Right hindlimb (tissue), 1 donor: ENCODE measurements around the gene AK4.
"Not testable (repeated sequence)": the region's sequence is repeated elsewhere in the genome, so short reads cannot be mapped to it uniquely, and the experiment has no call there.

ENCODE experiments used
- DNase-seq: peaks from one replicate; pipeline ENCODE4 v3.0.0-alpha.2; 2018

Gene AK4

DNA sequence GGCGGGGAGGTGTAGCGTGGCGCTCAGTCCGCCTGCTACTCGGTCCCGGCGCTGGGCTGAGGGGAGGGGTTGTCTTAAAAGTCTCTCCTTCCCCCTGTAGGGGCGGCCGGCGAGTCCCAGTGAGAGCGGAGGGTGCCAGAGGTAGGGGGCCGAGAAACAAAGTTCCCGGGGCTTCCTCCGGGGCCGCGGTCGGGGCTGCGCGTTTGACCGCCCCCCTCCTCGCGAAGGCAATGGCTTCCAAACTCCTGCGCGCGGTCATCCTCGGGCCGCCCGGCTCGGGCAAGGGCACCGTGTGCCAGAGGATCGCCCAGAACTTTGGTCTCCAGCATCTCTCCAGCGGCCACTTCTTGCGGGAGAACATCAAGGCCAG, at the start of gene AK4:
AK4 (plus strand) TSS at position 26 of the 370 bp plus-strand sequence; CDS start at position 231, 205 bp downstream.
- DNase-seq = not testable (repeated sequence)

DNA sequence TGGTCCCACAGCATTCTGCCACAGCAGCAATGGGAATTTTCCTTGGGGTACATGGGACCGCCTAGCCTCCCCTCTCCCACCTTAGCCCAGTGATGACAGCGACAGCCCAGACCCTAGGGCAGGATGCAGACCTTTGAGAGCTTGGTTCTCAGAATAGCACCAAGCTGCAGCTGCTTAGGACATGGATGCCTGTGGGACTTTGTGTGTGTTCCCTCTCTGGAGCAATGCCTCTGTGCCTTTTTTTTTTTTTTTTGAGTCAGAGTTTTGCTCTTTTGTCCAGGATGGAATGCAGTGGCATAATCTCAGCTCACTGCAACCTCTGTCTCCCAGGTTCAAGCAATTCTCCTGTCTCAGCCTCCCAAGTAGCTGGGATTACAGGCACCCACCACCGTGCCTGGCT, 44.2 kb upstream of the AK4 start:
- DNase-seq = no peak

DNA sequence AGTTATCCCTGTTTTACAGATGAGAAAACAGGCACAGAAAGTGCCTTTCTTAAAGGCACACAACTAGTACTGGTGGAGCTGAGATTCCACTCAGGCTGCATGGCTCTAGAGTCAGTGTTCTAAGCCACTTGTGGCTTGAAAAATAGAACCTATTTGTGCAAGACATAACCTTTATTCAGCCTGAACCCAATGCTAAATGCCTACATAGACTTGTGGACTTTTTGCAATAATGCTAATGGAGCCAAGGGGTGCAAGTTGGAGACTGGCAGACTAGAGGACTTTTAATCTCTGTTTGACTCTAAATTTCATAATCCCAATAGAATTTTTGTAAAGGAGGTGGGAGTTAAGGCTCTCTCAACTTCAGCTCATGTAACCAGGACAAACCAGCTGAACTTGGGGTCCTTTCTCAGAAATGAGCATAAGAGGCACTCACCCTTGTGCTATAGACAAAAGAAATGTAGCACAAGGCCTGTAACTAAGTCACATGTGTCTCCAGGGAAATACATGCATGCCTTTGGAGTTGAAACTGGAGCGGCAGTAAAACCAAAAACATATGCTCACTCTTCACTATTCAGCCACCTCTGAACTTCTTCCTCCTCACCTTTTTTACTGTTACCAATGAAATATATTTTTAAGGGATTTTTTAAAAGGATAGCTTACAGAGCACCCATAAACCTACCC, 43.0 kb upstream of the AK4 start:
- DNase-seq = no peak

DNA sequence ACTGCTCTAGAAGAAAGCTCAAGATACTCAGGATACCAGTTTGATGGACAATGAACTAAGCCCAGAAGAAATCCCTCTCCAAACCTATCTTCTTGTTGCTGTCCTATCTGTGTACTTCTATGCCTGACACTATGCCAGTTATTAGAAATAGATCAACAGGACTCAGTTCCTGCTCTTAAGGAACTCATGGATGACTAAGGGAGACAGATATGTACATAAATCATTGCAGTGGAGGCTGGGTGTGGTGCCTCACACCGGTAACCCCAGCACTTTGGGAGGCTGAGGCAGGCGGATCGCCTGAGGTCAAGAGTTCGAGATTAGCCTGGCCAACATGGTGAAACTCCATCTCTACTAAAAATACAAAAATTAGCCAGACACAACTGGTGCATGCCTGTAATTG, 42.4 kb upstream of the AK4 start:
- DNase-seq = no peak

DNA sequence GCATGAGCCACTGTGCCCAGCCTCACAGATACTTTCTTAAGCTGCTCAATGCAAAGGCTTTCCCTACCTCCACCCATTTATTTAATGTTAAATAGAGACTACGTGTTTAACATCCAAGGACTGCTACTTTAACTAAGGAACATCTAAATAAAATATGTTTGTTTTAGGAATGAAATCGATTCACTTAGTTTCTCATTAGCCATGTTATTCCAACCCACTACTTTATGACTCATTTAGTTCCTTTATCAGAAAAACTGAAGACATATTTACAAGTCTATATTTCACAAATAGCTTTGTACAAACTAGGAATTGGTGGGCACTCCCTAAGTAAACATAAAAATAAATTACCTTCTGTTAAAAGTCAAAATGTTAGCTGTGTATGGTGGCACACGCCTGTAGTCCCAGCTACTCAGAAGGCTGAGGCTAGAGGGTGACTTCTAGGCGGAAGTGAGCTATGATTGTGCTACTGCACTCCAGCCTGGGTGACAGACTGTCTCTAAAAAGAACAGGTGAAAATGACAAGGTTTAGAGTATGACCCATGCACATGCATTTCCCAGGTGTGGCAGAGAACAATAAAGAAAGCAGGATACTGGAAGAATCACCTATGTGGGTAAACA, 39.9 kb upstream of the AK4 start:
- no peak for DNase-seq

DNA sequence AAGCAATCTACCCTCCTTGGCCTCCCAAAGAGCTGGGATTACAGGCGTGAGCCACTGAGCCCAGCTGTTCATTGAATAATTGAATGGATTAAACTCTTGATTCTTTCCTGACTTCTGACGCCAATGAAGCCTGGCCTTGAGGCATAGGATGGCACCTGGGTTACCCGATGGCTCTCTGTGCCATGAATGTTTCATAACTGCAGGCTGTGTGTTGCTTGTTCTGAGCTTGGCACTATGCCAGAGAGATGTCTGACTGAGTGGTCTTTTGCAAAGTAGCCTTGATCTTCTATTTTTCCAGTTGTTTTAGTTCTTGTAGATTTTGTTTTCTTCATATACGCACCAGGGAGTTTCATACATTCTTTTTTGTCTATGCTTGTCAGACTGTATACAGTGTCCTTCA, 38.5 kb upstream of the AK4 start:
- DNase-seq = no peak

DNA sequence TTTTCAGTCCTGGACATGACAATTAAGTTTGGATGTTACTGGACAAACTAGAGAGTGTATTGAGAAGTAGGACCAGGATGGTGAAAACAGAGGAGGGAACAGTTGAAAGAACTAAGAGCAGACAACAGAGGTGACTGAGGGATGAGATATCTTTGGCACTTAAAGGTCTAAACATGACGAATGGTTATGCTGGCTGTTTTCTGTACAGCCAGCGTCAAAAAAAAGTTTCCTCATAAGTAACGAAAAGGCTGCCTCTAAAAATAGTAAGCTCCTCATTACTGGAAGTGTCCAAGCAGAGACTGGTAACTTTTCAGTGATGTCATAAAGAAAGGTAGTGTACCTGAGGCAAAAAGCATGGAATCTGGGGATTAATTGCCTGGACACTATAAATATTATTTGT, 35.2 kb upstream of the AK4 start:
- DNase-seq = no peak

DNA sequence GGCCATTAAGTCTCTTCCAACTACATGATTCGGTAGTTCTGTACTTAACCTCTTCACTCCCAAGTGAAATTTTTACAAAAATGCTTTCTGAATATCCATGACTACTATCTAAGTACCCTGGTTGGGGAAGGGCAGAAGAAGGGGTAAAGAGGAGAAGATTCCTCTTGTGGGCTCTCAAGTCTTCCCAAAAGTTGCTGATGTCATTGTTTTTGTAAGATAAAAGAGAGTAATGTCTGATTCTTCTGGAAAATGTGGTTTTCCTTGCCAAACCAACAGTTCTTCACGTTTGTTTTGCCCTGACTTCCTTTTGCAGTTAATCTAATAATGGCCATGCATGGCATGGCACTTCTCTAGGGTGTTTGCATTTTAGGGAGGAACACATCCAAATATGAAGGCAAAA, 34.7 kb upstream of the AK4 start:
- DNase-seq = no peak

DNA sequence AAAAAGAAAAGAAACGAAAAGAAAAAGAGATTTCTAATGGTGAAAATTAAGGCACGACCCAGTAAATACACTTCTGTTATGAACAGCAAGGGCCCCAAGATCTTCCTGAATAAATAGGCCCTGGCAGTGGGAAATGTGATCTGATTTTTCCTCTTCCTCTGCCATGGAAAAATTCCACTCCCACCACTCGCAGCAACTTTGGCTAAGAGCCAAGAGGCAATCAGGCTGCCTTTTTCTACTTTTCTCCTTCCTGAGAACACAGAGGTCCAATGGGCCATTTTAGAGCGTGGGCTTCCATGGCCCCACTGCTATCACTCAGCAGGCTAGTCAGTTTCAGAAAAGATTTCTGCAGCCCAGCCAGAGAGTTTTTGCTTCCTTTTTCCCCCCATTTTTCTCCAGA, 33.7 kb upstream of the AK4 start:
- DNase-seq = peak; percentile 80

DNA sequence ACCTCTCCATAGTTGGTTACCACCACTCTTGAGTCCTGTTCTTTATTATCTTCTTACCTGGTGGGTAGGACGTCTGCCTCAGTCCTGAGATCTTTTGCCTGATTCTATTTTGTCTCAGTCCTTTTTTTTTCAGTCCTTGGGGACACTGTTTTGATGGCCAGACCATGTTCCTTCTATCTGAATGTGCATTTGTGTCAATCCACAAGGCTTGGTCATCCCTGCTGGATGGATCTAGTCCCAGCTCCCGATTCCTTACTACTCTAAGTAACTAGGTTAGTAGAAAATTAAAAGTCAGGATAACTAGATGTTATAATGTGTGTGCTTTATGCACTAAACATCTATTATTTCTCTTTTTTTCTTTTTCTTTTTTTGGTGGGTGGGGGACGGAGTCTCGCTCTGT, 28.1 kb upstream of the AK4 start:
- DNase-seq = no peak

DNA sequence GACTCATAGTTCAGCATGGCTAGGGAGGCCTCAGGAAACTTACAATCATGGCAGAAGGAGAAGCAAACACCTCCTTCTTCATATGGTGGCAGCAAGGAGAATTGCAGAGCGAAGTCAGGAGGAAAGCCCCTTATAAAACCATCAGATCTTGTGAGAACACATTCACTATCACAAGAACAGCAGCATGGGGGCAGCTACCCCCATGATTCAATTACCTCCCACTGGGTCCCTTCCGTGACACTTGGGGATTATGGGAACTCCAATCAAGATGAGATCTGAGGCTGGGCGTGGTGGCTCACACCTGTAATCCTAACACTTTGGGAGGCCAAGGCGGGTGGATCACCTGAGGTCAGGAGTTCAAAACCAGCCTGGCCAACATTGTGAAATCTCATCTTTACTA, 18.9 kb upstream of the AK4 start:
- DNase-seq = not testable (repeated sequence)

DNA sequence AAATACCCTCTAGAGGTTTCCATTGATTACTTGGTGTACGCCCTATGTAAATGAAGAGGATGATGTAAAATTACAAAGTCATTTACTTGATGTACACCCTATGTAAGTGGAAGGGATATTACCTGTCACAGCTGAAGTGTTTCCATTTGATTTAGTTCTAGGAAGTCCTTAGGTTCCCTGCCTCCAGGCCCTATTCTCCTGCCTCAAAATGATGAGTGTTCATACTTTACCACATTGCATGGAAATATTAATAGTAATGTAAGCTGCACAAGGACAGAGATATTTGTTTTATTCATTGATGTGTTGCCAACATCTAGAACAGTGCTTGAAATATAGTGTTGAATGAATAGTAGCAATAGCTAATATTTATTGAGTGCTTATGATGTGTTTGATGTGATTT, 9.5 kb upstream of the AK4 start:
- DNase-seq = no peak

DNA sequence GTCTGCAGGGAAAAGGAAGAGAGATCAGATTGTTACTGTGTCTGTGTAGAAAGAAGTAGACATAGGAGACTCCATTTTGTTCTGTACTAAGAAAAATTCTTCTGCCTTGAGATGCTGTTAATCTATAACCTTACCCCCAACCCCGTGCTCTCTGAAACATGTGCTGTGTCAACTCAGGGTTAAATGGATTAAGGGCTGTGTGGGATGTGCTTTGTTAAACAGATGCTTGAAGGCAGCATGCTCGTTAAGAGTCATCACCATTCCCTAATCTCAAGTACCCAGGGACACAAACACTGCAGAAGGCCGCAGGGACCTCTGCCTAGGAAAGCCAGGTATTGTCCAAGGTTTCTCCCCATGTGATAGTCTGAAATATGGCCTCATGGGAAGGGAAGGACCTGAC, 8.2 kb upstream of the AK4 start:
- DNase-seq = not testable (repeated sequence)

DNA sequence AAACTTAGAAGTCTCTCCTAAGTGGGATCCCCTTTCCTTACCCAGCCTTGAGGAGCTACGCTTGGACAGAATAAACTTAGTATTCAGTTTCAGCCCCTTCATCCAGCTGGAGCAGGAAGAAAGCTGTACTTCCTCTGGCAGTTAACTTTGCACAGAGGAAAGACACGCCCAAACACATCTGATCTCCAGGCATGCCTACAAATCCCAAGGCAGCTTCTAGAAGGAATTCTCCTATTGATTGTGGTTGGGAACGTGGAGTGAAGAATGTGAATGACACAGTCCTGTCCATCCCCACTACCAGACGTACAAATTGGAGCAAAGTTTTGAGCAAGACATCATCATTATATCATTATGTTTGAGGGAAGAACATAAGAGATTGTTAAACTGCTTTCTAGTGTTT, 6.6 kb upstream of the AK4 start:
- peak; percentile 35 for DNase-seq

DNA sequence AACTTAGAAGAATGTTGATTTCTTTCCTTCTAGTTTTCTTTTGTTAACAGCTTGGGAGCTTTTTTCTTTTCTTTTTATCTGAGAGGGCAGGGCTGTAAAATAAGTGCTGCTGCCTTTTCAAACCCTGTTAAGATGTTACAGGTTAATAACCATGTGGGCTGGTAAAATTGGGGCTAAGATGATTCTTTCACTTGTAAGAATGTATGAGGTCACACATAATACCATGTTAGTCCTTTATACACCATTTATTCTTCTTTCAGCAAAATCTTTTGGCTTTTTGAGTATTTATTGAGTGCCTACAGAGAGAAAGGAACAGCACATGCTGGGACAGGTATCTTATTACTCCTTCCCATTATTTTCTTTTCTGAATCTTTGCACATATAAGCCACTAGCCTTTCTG, 6.1 kb upstream of the AK4 start:
- DNase-seq = no peak

DNA sequence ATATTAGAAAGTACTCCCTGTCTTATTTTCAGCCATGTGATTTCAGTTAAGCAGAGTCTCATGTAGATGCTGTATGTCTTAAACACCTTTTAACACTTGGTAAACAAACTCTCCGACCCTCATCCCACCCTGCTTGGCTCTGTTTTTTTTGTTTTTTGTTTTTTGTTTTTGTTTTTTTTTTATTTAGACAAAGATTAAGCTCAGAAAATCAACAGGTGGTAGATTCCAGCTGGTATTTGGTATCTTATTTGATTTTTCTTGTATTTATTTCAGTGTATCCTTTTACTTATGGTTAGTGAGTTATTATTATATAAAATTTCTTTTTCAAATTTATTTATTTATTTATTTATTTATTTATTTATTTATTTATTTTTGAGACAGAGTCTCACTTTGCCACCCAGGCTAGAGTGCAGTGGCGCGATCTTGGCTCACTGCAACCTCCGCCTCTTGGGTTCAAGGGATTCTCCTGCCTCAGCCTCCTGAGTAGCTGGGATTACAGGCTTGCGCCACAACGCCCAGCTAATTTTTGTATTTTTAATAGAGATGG, 4.8 kb upstream of the AK4 start:
- DNase-seq = not testable (repeated sequence)

DNA sequence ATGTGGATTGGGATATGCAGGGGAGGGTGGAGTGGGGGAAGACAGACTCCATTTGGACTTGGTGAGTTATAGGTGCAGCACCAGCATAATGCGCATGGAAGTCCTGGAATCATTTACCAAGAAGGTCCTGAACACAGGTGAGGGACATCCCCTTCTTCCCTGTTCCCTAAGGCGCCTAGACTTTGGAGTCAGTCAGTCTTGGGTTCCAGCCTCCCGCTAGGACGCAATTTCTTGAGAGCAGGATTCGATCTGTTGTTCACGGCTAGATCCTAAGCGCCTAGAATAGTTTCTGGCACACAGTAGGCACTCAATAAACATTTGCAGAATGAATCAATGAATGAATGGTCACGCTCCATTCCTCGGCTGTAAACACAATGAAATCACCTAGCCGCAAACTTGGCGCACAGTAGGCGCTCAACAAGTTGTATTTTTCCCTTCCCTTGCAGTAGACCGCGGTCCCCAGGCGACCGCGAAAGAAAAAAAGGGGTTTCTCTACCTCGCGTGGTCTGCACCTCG, 1.0 kb upstream of the AK4 start:
- no peak for DNase-seq

DNA sequence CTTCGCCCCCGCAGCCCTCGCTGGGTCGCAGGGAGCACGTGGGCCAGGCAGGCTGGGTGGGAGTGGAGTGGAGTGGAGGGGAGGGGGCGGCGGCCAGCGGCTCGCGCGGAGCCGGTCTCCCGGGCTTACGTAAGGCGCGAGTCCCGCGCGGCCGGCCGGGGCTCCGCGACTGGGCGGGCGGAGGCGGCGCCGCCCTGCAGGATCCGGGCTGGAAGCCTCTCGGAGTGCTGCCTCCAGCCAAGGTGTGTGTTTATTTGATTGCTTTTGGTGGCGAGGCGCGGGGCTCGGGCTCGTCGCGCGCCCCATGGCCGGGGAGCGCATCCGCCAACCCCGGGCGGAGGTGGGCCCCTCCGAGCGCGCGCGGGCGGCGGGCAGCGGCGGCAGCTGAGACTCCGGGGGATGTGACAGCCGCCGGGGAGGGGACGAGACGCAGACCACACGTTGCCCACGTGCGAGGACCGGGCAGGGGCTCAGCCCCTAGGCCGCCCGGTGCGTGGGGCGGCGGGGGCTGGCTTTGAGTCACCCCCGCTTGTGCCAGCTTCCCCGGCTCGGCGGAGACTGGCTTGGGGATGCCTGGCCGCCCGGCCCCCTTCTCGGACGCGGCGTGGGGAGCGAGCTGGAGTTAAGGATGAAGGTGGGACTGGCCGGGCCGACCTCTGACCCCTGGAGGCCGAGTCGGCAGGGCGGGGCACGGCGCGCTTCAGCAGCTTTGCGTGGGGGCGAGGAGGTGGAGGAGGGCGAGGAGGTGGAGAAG, 402 bp upstream of the AK4 start:
- peak; percentile 60 for DNase-seq

DNA sequence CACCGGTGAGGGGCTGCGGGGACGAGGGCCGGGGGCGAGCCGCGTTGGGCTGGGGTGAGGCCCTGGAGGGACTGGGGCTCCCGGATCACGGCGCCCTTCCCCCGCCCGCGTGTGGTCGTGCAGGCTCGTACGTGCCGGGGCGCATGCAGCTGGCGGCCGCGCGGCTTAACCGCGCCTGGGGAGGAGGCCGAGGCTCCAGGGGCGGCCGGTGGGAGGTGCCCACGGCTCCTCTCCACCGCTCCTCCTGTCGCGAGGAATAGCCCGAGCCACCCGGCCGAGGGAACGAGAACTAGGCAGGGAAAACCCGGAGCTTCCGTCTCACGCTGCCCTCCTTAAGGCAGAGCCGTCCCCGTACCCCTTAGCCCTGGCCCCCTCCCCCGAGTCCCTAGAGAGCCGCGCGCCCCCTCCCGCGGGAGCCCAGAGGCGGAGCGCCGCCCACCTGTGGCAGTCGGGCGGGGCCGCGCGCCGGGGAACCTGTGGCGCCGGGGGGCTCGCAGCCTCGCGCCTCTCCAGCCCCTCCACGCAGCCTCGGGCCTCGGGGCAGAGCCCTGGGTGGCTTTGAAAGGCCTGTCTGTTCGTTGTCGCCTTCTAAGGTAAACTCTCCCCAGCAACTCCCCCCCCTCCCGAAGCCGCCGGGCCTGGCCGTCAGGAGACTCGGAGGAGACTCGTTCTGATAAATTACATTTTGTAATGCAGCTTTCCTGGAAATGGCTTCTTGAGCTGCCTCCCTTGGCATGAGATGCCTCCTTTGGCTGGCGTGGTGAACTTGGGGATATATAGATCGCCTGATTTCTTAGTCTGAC, 746 bp downstream of the AK4 start:
- peak; percentile 70 for DNase-seq

DNA sequence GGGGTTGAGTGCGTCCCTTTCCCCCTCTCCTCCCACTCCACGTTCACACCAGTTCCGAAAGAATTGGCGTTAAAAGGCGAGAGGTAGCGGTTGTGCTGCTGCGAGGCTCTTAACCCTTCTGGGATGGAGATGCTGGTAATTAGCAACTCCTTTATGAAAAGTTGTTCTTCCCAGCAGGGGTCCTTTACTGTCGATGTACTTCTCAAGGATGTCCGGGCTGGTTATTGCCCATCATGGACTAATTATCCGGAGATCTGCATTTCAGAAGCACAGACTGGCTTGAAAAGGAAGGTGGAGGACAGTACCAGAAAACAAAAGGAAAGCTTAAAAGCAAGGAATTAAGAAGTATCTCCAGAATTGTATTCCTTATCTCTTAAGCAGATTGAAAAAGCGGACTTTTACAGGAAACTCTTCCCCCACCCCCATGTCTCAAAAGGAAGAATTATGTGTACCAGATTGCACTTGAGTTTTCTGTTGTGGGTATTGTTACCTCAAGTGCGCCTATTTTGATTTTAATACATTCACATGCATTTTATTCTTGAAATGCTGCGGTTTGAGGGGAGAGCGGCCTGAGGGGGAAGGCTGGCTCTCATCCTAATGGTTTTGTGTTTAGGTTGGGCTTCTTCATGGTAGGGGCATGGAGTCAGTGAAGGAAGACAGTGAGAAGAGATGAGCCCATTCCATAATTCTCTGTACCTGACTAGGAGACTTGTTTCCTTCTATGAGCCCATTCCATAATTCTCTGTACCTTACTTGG, 1.5 kb downstream of the AK4 start:
- DNase-seq = no peak

DNA sequence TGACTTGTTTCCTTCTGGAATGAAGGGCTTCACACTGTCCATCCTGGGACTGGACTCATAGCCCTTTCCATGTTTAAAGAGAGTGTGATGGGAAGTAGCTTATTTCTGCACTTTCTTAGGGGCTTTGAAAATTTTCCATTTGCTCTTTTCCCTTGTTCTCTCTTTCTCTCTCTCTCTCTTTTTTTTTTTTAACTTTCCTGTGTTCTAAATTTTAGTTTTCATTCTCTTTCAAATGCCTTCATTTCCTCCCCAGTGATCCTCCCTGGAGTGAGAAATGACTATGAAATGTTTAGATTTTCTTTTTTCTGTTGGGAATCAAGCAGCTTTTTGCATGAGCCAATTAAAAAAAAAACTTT, 2.1 kb downstream of the AK4 start:
- DNase-seq = no peak

DNA sequence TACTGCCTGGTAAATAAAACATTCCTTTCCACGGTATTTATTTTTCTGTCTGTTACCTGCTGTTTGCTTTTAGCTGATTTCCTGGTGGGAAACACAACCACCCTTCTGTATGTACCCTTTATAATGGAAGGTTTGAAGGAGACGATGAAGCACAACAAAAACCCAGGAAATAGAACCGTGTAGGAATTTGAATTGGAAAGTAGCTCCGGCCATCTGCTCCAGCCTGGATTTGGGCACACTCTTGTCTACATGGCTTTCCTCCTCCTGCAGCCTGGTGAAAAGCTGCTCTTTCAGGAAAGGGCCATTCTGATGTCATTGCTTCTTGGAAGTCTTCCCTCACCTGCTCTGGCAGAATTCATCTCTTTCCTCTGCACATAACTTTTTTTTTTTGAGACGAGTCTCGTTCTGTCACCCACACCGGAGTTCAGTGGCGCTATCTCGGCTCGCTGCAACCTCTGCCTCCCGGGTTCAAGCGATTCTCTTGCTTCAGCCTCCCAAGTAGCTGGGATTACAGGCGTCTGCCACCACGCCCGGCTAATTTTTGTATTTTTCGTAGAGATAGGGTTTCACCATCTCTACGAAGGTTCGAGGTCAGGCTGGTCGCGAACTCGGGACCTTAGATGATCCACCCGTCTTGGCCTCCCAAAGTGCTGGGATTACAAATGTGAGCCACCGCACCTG, 2.7 kb downstream of the AK4 start:
- no peak for DNase-seq
